ENCODE measurements around the gene PGRMC2. TPM values are rescaled to one million over a fixed set of nuclear protein-coding genes. Genes with fewer than 3 reads are reported as not detected.

The PGRMC2 gene
- total RNA-seq, 1 donor from 2014 or later: 38.4 TPM

DNA sequence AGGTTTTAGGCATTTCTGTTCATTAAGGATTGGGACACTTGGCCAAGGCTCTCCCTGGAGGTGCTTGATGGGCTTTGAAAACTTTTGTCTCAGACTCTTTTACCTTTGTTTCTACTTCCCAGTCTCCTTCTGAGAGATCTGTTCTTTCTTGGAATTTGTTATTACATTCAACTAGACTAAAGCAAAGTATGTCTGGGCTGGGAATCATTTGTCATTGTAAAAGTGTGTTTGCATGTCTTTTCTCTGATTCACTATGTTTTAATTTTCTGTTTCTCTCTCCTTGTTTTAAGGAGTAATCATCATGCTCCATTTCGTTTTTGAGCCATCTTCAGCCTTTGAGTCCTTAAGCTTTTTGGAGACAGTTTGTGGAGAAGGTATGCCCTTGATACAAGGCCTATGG is 12.2 kb upstream of the PGRMC2 start:
- intact Hi-C loops (cut with micrococcal nuclease): no loop called here

DNA sequence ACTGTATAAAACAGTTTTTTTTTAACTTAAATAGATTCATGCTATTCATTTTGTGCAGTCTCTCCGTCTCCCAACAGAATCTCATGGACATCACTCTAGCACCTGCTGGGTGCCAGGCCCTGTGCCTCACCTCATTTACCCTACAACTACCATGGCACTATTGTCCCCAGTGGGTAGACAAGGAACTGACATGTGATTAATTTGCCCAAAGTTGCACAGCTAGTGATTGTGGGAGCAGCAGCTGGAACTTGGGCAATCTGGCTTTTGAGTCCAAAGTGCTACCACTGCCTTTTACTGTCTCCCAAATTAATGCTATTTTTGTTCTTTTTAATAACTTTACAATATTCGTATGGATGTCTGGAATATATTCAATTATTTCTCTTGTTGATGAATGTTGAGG is 11.2 kb upstream of the PGRMC2 start:
- intact Hi-C loops (cut with micrococcal nuclease): no loop called here

DNA sequence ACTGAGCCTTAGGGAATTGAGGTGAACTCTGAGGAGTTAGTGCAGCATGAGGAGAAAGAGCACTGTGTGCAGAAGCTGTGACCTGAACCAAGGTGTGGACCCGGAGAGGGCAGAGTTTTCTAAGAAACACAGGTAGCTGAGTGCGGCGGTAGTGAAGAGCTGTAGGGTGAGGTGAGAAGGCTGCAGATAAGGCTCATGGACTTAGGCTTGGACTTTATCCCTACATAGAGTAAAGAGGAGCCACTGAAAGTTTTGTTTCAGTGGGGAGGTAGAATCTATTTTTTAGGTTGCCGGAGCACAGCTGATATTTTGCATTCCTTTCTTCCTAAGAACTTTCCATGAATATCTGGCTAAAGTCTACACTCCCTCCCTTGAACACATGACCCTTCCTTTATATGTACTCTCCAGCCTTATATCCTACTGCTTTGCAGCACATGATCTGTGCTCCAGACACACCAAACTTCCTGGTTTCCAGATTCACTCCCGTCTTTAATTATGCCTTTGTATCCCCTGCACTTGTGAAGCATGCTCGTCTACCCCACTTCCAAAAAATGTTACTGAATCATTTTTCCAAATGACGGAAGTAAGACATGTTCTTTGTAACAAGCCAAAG is 10.6 kb upstream of the PGRMC2 start:
- intact Hi-C loops (cut with micrococcal nuclease): no loop called here

DNA sequence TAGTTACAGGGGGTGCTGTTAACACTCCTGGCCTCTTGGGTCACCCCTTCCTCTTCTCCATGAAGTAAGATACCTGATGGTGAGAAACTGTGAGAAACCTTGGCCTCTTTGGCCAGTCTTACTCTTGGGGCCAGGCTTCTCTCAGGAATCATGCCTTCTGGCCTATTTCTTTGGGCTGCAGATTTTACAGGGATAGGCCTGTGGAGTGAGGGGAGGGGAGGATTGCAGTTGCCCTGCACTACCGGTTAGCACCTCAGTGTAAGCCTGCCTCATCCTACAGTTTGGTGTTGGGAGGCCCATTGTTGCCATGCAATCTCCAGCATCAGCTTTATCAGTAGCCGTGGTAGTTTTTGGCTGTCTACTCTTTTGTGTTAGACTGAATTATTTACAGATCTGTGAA is 7.6 kb upstream of the PGRMC2 start:
- intact Hi-C loops (cut with micrococcal nuclease): no loop called here

DNA sequence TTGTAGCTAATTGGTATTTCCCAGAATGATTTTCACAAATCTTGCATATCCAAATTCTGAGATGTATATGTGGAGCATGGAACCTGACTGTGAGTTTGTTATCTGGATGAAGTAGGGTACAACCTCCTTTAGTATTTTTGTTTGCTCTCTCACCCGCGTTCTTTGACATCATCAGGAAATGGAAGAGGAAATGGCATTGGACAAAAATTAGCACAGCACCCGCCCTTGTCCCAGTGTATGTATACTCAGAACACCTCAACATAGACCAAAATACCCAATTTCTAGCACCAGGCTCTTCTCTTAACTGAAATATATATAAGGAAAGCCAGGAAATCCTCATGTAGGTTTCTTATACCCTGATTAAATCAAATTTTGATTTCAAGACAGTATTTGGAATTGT is 6.9 kb upstream of the PGRMC2 start:
- intact Hi-C loops (cut with micrococcal nuclease): no loop called here

DNA sequence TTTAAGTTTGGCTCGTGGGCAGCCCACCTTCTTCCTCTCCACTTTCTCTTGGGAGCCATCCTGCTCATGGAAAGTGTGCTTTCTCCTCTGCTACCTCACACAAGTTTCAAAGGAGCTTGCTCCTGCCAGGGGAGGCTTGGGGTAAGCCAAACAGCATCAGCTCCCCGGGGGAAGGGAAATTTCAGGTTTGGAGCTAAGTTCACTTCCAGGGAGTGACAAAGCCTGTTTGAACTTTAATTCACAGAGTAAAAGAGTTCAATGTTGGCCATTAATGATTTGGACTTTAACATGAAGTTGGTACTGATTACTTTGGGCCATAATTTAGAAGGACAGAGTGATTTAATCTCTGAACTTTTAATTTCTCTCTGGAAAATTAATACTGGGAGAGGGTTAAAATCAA is 4.7 kb upstream of the PGRMC2 start:
- intact Hi-C loops (cut with micrococcal nuclease): no loop called here

DNA sequence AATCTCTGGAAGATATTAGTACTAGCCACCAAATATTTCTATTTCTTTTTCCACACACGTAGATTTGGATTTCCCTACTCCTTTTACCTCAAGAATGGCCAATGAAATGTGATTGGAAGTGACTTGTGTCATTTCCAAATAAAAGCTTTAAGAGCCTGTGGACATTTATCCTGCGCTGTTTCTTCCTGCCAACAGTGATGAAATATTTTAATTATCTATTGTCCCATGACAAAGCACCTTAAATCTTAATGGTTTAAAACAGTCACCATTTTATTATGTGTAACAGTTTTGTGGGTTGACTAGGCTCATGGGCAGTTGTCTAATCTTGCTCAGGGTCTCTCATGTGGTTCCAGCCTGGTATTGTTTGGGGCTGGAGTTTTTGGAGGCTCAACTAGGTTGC is 3.5 kb upstream of the PGRMC2 start:
- intact Hi-C loops (cut with micrococcal nuclease): no loop called here

DNA sequence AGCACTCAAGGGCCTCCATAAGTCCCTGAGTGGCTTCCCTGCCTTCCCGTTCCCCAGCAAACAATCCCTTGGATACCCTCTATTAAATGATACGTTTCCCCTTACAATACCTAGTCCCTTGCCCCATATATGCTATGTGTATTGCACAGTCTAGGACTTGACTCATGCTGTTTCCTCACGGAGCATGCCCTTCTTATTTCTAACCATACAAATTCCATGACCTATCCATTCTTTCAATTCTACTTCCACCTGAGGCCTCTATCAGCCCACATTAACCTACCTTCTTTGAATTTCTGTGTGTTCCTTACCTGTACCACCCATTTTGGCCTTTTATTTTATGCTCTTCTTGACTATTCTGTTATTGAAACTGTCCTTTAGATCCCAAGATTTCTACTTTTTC is 2.9 kb upstream of the PGRMC2 start:
- intact Hi-C loops (cut with micrococcal nuclease): no loop called here

DNA sequence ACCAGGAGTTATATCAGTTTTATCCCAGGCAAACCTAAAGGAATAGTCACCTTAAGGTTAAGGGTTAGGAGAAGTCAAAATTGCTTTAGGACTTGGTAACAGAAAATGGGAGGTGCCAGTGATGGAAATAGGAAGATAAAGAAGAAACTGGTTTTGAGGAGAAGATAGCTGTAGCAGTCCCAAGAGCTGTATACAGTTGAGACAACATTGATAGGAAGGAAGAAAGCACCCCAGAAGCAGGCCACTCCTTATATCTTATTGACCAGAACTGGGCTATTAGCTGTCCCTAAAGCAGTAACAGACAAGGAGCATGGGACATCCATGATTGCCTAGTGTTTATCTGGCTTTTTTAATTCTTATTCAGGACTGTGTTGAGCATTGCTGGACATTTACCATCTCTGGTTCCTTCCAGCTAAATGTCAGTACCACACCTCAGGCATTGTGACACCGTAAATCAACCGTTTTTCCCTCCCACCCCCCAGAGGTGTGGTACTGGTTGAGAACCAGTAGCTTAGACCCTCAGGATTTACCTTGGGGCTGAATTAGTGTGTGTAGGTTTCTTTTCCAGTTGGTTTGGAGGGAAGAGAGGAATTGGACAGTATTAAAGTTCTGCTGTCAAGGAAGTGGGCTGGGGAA is 2.0 kb upstream of the PGRMC2 start:
- intact Hi-C loops (cut with micrococcal nuclease): loop anchor here (5.0 kb wide), 2 partner anchors 163 to 263 kb away; no protein-coding TSS in a partner anchor

DNA sequence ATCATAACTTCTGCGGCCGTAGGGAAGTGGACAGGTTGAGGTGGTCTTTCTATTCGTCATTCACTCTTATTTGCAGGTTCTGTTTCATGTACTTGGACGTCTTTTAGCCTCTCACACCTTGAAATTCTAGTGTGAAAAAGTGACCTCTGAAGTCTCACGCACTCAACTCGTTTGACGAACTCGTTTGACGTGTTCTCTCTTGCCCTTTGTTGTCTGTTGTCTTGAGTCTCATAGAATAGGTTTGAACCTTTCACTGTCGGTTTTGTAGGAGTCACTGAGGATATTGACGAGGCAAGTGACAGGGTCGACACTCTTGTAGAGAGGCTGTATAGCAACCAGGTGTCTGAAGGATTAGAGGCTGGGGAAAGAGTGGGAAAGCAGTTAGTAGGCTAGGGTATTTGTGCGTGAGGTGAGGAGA is 1.1 kb upstream of the PGRMC2 start:
- intact Hi-C loops (cut with micrococcal nuclease): loop anchor here (1.0 to 5.0 kb wide), 7 partner anchors 164 to 805 kb away; partner anchors contain the start of genes ABHD18, JADE1, LARP1B and MFSD8

DNA sequence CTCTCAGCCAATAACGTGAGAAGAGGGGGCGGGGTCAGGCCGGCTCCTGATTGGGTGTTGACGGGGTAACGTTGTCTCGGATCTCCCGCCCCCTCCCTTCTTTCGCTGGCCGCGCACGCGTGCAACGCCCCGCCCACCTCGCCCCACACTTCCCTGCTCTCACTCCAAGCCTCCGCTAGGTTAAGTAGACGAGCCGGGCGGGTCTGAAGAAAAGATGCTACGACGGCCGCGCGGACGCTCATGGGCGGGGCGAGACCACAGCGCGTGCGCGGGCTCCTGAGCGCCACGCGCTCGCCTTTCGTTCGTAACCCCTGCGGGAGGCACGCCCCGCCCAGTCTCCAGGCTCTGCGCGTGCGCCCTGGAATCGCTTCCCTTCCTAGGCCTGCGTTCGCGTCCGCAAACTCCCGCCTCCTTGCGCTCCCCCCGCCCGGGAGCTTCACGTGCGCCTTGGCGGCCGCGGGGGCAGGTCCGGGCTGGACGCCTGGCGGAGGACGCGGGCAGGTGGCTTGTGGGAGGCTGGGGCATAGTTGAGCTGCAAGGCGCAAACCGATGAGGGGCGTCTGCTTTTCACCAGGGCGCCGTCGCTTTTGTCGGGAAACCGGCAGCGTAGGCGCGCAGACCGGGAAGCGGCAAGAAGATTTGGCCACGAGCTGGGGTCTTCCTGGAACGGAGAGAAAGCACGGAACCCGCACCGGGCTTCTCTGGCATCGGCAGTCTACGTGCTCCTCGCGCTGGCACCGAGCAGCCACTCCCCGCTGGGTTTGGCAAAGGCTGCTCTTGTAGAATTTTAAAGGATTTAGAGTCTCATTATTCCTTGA is 467 bp upstream of the PGRMC2 start:
- intact Hi-C loops (cut with micrococcal nuclease): loop anchor here (1.0 to 5.0 kb wide), 10 partner anchors 164 to 805 kb away; partner anchors contain the start of genes ABHD18, HSPA4L, JADE1 and LARP1B

DNA sequence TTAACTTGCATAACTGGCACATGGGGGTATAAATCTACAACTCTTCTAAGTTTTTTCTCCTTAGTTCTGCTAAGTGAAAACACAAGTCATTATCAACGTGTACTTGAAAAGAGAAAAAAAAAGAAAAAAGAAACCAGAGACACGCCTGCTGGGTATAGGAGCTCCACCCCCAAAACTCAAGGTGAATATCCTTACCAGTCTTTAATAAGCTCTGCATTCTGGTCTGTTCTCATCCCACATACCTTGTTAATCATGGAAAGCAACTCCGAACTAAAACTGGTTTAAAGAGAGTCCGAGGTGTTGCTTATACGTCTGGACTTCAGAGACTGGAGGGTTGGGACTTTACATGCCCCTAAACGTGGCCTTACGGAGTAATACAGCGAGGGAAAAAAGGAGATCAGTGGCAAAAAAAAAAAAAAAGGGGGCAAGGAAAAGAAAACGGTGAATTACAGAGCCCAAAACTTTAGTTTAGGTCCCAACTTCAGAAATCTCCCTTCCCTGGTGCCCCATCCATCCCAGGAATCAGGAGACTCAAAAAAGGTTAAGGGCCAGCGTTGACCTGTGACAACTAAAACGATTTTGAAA is 1.0 kb downstream of the PGRMC2 start:
- intact Hi-C loops (cut with micrococcal nuclease): loop anchor here (1.0 to 5.0 kb wide), 7 partner anchors 8 to 576 kb away; partner anchors contain the start of gene HSPA4L

DNA sequence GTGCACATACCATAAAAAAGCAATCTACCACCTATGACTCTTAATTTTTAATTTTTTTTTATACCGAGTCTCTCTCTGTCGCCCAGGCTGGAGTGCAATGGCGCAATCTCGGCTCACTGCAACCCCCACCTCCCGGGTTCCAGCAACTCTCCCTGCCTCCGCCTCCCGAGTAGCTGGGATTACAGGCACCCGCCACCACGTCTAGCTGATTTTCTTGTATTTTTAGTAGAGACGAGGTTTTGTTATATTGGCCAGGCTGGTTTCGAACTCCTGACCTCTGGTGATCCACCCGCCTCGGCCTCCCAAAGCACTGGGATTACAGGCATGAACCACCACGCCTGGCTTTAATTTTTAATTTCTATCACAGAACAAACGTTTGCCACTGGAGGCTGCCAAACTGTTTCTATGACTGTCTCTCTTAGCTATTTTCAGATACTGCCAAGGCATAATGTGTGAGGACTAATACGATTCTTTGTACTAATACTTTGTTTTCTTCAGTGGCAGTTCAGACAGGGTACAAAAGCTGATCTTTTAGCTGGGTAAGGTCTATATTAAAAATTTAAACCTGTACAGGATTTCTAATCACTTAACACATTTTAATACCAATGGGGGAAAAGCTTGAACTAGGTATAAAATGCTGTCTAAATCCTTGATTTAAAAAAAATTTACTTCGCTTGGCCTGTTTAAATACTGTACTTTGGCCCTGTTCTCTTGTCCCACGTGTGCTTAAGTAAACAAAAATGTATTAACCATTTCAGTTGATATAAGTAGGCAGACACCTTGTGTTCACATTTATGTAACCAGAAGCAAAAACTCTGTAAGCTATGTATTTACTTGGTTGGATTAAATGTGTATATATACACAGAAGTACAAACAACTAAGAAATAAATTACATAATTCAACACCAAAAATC is 2.3 kb downstream of the PGRMC2 start:
- intact Hi-C loops (cut with micrococcal nuclease): loop anchor here (5.0 kb wide), 2 partner anchors 167 to 267 kb away; no protein-coding TSS in a partner anchor

DNA sequence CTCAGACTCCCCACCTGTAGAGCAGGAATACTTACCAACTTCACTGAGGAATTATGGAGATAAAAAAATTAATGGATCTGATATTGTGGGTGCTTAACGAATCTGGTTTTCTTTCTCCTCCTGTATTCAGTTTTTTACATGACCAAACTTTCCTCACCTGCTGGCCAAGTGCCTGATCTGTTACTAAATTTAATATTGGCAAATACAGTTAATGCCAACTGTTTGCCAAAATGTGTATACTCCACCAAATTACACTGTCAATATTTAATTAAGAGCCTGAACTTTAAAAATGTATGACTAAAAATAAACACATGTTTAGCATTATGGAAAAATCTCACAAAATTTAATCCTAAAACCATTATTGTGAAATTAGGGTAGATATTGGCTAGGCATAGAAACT is 3.3 kb downstream of the PGRMC2 start:
- intact Hi-C loops (cut with micrococcal nuclease): no loop called here

DNA sequence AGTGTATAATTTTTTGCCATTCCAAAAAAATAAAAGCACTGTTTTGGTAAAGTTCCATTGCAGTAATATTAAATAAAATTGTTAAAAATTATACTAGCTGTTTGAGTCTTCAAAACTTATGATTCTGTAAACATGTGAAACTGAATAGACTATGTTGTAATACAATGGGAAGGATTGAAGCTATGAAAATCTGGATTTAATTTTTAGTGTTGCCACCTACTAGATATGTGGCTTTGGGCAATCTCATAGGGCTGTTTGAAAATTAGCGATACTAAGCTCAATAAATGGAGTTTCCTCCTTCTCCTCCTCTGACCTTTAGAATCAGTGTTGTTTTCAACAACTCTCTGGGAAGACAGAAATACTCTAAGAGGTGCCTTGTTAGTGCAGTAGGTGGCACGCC is 4.5 kb downstream of the PGRMC2 start:
- intact Hi-C loops (cut with micrococcal nuclease): no loop called here

DNA sequence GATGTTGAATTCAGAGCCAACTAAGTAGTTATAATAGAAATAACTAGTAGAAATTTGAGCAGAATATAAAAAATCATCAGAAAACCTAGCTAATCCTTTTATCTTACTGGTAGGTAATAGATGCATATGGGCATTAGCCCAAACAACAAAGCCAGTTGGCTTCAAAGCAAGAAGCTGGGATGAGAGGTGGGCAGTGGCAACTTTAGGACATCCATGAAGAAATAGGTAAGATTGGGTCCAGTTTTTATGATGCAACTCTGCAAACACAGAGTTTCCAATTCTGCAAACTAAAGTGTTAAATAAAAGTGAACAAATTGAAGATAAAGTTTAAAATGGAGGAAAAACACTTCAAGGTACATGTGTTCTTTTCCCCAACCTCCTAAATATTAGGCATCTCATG is 5.1 kb downstream of the PGRMC2 start:
- intact Hi-C loops (cut with micrococcal nuclease): no loop called here

DNA sequence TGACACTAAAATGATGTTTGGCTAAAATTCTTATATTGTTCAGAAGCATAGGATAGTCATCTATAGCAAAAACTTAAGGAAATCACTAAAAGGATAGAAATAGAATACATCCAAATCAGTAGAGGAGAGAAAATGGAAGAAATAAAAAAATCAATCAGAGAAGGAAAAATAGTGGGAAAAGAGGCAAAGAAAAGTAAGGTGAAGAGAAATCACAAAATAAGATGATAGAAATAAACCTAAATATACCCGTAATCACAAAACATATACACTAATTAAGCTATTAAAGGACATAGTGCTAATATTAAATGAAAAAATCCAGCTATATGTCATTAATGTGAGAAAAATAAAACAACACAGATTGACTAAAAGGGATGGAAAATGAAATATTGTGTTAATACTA is 6.3 kb downstream of the PGRMC2 start:
- intact Hi-C loops (cut with micrococcal nuclease): no loop called here

DNA sequence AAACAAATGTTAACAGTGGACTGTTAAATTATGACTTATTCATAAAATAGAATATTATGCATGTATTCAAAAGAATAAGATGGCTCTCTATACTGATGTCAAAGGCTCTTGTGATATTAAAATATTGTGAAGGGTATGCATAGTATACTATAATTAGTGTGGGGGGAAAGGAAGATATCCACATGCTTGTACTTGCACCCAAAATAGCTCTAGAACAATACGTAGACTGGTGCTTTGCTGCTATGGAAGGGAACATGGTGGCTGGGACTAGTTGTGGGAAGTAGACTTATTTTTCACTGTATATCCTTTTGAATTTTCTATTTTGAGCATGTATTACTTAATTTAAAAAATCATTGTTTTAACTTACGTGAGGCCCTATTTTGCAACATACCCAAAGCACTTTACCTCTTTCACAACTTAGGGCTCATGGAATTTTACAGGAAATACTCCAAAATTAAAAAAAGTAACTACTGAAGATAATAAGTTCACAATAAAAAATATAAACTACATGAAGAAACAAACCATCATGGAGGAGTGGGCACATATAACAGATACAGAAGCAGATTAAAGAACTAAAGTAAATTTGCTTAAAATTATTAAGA is 7.9 kb downstream of the PGRMC2 start:
- intact Hi-C loops (cut with micrococcal nuclease): no loop called here

DNA sequence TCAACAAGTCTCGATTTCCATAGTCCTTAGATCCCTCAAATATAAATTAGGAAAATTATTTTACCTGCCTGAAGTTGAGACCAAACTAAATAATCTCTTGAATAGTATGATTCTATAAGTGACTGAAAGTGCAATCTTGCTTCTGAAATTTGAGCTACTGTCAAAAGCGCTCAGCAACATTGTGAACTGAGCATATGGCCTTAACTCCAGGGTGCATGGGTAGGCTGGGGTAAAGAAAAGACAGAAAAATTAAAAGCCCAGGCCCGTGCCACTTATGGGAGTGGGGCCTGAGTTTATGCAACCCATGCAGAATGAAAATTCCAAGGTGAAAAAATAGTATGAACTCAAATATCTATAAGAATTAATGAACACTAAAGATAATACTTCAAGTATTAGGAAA is 9.8 kb downstream of the PGRMC2 start:
- intact Hi-C loops (cut with micrococcal nuclease): loop anchor here (1.0 kb wide), 1 partner anchor 8 kb away; no protein-coding TSS in a partner anchor

DNA sequence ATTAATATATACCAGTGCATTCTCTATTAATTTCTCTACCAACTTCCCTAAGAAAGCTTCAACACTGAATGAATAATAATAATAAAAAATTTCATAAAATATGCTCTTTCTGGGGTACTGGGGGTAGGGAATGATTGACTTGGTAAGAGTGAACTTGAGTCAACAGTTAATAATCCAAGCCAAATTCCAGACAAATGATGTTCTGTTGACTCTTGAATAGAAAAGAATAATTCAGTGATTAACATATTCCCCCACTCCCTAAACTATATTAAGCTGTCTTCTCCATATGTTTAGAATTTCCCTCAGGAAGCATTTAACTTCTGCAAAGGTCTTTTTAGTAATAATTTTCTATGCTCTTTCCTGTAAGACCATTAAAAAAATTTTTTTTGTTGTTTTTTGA is 12.3 kb downstream of the PGRMC2 start:
- intact Hi-C loops (cut with micrococcal nuclease): no loop called here

Data from T-helper 1 cell treated with Interleukin-12 subunit alpha and Interleukin-12 subunit beta and Interleukin-4 antibody, amounts not matched to agents 30 ng/mL and 1 ng/mL, for 36 hours (primary cell).